Measurements from ENCODE around the gene ECM1. TPM values are rescaled to one million over a fixed set of nuclear protein-coding genes. Genes with fewer than 3 reads are reported as not detected.

ECM1 gene
- total RNA-seq, 1 donor from 2014 or later, result 9.1 TPM

DNA sequence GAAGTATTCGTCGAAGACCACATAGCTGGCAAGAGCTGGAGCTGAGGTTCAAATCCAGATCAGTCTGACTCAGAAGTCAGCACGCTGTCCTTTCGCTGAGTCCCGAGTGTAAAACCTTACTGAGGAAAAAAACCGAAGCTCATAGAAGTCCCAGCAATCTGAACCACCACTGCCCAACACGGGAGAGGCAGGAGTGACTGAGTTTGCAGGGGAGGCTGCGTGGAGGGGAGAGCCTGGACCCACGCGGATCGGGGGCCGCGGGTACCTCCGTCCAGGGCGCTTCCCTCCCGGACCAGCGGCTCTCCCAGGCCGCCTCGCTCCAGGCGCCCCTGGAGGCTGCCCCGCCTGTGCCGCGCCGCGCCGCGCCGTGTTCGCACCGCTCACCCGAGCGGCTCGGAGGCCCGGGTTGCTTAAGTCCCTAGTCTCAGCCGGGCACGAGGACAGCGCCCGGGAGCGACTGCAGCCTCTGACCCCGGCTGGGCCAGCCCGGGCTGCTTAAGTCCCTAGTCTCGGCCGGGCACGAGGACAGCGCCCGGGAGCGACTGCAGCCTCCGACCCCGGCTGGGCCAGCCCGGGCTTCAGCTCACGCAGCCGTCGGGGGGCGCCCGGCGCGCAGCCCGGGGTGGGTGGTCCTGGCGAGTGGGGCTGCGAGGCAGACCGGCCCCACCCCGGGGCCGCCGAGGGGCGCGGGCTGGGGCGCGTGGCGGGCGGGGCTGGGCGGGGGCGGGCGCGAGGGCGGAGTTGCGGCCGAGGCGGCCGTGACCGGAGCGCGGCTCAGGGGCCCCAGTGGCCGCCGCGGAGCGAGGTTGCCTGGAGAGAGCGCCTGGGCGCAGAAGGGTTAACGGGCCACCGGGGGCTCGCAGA lies 41.0 kb downstream of the ECM1 start, which contains the start of gene ADAMTSL4:
Gene ADAMTSL4 (plus strand): TSS at position 777 of the 864 bp plus-strand sequence. CDS start 2,881 bp downstream, outside the sequence.
- no peaks in the 10 kb centered on the region for H3K9me3 Mint-ChIP-seq (ENCODE audit: low read depth)
- peak within 1 kb of the TSS; percentile 75 for H3K27ac Mint-ChIP-seq (ENCODE audit: unreplicated experiment)
- H3K36me3 Mint-ChIP-seq (ENCODE audit: low read depth), result no peaks in the 10 kb centered on the region
- peaks cover 34% of the 10 kb centered on the region for H3K4me1 Mint-ChIP-seq (ENCODE audit: low read depth)
- TF ChIP-seq CTCF (IDR thresholded peaks at IDR 0.05), result peak; percentile 57
- no peaks in the 10 kb centered on the region for H3K27me3 Mint-ChIP-seq (ENCODE audit: low read depth)
- no peak for DNase-seq (ENCODE audit: low spot score)
- H3K4me3 Mint-ChIP-seq (ENCODE audit: unreplicated experiment), result peak within 1 kb of the TSS; percentile 77

DNA sequence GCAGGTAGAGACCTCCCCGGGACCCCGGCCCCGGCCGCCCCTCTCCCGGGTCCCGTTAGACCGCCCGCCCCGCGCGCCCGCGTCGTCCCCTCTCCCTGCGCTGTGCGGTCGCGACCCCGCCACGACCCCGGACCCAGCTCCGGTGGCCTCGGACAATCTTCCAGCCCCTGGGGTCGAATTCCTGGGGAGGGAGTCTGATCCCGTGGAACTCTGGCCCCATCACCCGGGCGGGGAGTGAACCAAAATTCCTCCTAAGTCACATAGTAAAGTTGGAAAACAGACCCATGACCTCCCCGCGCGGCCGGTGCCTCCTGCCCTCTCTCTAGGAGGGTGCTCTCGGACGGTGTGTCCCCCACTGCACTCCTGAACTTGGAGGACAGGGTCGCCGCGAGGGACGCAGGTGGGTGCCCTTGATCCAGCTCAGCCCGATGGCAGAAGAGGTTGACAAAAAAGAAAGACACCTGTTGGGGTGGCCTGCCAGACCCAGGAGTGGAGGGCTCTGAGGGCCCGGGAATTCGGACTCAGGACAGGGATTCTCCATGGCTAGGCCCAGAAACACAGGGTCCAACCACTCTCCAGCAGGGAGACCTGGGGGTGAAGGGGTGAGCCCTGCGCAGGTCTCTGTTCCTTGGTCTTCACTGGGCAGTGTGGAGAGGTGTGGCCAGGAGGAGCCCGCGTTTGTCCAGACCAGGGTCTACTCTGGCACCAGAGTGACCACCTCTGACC lies 41.8 kb downstream of the ECM1 start:
- no peak for TF ChIP-seq CTCF (IDR thresholded peaks at IDR 0.05)
- H3K27me3 Mint-ChIP-seq (ENCODE audit: low read depth), result no peaks in the 10 kb centered on the region
- DNase-seq (ENCODE audit: low spot score), result no peak

GRCh38 chr1:150550222-150551050 lies 42.5 kb downstream of the ECM1 start:
- TF ChIP-seq CTCF (IDR thresholded peaks at IDR 0.05), result no peak
- Mint-ChIP-seq H3K4me3 (ENCODE audit: unreplicated experiment) (no peak overlapping the region), H3K27ac (ENCODE audit: unreplicated experiment) (peak overlapping the region; percentile 1), H3K9me3 (ENCODE audit: low read depth) (no peaks in the 10 kb centered on the region), H3K27me3 (ENCODE audit: low read depth) (no peaks in the 10 kb centered on the region), H3K36me3 (ENCODE audit: low read depth) (no peaks in the 10 kb centered on the region), H3K4me1 (ENCODE audit: low read depth) (peaks cover 34% of the 10 kb centered on the region)
- no peak for DNase-seq (ENCODE audit: low spot score)

More for the DNA sequence above, 41.8 kb downstream of the ECM1 start:
- Mint-ChIP-seq H3K9me3 (ENCODE audit: low read depth) (no peaks in the 10 kb centered on the region), H3K4me3 (ENCODE audit: unreplicated experiment) (peak overlapping the region; percentile 77), H3K27ac (ENCODE audit: unreplicated experiment) (peak overlapping the region; percentile 75), H3K4me1 (ENCODE audit: low read depth) (peaks cover 34% of the 10 kb centered on the region), H3K36me3 (ENCODE audit: low read depth) (no peaks in the 10 kb centered on the region)

DNA sequence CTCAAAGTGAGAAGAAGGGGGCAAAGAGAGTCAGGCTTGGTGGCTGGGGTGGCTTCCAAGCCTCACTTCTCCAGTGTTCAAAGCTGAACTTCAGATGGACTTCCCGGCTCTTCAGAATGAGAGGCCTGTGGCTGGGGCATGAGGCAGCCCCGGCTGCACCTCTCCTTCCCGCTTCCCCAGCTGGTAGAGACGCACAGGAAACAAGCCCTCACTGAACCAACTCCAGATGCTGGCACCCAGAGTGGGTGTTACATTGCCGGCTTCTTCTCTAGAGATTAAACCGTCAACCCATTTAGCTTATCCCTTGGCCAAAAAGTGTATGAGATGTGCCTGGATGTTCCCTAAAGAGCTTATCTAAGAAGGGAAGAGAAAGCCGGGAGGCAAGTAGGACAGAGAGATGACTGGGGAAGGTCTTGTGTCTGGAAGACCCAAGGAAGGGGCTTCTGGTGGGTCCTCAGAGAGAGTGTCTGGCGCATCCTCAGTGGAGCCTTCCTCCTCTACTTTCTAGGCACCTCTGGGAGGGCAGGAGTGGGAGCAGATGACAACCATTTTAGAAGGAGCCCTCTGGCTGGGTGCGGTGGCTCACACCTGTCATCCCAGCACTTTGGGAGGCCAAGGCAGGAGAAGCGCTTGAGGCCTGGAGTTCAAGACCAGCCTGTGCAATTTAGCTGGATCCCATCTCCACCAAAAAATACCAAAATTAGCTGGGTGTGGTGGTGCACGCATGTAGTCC lies 43.3 kb downstream of the ECM1 start:
- H3K27me3 Mint-ChIP-seq (ENCODE audit: low read depth), result no peaks in the 10 kb centered on the region
- no peaks in the 10 kb centered on the region for H3K9me3 Mint-ChIP-seq (ENCODE audit: low read depth)
- DNase-seq (ENCODE audit: low spot score), result no peak
- H3K4me3 Mint-ChIP-seq (ENCODE audit: unreplicated experiment), result no peak overlapping the region
- H3K36me3 Mint-ChIP-seq (ENCODE audit: low read depth), result no peaks in the 10 kb centered on the region
- H3K4me1 Mint-ChIP-seq (ENCODE audit: low read depth), result peaks cover 34% of the 10 kb centered on the region
- no peak for TF ChIP-seq CTCF (IDR thresholded peaks at IDR 0.05)
- peak overlapping the region; percentile 49 for H3K27ac Mint-ChIP-seq (ENCODE audit: unreplicated experiment)
